Stimulated activated CD8-positive, alpha-beta memory T cell treated with anti-CD3 and anti-CD28 coated beads, Interleukin-4, amount 100 ng/mL, for 4 hours (primary cell): ENCODE data around the gene MEX3D.

Experiments used
- DNase-seq, 2 donors: peaks; one replicate each; pipeline ENCODE4 v3.0.0-alpha.2; 2020; ENCODE audit warnings: low read depth in 2 of 2, low spot score in 1 of 2

Gene MEX3D

GRCh38 chr19:1598777-1599459 lies 30.8 kb upstream of the MEX3D start:
- no peak for DNase-seq

- DNase-seq = no peak
These were observed 25.3 kb upstream of the MEX3D start for GRCh38 chr19:1593501-1593772.

DNA sequence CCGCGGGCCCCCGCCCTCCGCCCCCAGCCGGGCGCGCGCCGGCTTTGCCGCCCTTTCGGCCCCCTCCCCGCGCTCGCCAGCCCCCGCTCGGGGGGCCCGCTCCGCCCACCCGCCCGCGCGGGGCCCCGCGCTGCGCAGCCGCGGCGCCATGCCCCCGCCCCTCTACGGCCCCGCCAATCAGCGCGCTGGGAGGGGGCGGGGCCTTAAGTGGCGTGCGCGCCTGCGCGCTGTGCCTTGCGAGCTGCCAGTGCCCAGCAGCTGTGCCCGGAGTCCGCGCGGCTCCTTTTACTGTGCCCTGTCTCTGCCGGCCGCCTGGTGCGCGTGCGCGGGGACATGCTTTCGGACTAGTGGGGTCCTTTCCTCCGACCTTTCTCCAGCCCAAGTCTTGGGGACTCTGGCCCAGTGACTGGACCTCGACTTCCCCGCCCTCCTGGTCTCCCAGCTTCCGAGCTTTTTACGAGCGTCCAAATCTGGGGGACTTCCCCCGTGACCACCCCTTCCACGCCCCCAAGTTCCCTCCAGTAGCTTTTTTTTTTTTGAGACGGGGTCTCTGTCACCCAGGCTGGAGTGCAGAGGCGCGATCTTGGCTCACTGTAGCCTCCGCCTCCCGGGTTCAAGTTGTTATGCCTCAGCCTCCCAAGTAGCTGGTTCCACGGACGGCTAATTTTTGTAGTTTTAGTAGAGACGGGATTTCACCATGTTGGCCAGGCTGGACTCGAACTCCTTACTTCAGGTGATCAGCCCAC lies 24.8 kb upstream of the MEX3D start, which contains the start of gene MBD3:
Gene MBD3, minus strand, starts transcription at position 111 of the 746 bp plus-strand sequence. CDS start 234 bp downstream, outside the sequence.
- DNase-seq = peak; percentile 64 to 78

DNA sequence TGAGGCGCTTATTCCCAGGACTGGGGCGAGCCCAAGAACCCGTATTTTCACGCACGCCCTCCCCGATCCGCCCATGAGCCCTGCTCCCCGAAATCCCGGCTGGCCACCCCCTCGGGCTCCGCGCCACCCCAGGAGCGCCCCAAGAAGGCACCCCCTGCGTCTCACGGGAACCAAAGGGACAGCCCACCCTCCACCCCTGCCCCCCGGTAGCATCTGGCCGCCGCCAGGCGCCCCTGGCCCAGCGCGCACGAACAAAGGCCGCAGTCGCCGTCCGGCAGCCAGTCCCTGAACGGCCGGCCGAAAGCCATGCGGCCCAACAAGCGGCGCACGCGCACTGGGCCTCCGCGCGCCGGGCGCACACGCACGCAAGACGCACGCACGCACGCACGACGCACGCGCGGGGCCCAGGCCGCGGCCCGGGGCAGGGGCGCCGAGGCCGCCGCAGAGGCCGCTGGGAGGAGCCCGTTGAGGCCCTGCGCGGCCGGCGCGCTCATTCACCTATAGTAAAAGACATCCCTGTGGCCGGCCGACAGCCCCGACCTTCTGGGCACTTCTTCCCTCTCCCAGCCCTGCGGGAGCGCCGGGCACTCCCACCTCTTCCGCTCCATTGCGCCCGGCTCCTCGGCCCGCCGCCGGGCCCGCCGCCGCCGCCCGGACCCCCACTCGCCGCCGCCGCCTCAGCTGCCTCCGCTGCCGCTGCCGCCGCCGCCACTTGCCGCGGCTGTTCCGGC lies 24.1 kb upstream of the MEX3D start:
- peak; percentile 45 to 68 for DNase-seq

DNA sequence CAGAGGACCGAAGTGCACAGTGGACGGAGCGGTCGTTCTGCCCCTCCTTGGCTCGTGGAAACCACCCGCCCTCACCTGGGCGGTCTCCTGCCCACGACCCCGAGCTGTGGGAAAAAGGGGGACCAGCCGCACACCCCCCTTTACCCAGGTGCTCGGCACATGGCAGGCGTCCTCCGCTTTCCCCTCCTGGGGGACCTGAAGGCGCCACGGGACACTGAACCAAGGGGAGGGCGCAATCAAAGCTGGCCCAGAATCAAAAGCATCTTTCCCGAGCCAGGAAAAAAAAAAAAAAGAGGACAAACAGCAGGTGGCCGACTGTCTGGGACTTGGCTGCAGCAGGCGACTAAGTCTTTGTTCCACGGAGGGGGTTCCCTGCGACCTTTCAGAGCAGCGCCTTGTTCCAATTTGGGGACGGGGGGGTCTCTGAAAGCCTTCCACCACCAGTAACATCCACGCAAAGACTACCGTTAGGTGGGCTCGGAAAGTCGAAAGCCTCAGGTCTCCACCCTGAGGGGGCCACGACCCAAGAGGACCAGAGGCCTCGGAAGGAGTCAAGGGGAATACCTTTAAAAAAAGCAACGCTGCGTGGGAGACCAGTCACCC lies 23.4 kb upstream of the MEX3D start:
- no peak for DNase-seq

- DNase-seq = no peak
These were observed 22.7 kb upstream of the MEX3D start for GRCh38 chr19:1590641-1591397.

GRCh38 chr19:1587872-1588271 lies 19.7 kb upstream of the MEX3D start:
- no peak for DNase-seq

- DNase-seq = no peak
These were observed 17.1 kb upstream of the MEX3D start for GRCh38 chr19:1585243-1585580.

DNA sequence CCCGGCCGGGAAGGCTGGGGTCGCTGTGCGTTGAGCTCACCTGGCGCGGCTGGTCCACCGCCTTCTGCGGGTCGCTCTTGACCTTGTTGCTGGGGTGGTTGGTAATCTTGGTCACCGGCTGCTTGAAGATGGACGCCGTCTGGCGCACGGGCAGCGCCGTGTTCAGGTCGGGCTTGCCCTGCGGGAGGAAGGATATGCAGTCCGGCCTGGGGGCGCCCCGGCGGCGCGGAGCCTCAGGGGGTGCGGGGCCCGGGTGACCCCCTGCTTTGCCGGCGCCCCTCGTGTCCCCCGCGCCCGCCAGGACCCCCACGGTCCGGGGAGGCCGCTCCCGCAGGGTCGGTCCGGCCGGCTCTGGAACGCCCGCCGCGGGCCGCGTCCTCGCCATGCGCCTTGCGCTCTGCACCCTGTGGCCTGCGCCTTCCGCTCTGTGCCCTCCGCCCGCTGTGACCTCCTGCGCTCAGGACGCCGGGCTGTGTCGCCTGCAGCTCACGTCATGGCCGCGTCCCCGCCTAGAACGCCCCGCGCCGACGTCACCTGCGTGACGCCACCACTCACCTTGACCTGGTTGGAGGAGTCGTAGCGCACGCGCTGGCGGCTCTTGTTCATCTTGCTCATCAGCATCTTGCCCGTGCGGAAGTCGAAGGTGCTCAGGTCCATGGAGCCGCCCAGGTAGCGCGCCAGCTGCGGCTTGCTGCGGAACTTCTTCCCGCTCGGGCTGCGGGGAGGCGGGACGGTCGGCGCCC lies 16.5 kb upstream of the MEX3D start:
- no peak for DNase-seq

DNA sequence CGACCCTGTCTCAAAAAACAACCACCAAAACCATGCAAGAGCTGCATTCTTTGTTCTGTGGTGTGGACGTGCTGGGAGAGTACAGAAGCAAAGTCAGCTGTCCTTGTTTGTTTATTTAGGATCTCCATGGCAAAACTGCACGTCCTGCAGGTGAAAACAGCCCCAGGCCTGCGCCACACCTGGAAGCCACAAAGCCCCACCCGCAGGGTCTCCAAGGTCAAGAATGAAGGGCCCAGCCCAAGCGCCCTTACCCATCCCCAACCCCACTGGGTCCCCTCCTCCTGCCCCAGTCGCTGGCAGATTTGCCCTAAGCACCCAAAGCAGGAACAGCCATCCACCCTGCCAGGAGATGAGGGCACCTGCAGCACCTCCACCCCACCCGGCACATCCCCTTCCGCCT lies 14.1 kb upstream of the MEX3D start:
- no peak for DNase-seq

GRCh38 chr19:1580957-1581356 lies 12.8 kb upstream of the MEX3D start:
- DNase-seq = no peak

DNA sequence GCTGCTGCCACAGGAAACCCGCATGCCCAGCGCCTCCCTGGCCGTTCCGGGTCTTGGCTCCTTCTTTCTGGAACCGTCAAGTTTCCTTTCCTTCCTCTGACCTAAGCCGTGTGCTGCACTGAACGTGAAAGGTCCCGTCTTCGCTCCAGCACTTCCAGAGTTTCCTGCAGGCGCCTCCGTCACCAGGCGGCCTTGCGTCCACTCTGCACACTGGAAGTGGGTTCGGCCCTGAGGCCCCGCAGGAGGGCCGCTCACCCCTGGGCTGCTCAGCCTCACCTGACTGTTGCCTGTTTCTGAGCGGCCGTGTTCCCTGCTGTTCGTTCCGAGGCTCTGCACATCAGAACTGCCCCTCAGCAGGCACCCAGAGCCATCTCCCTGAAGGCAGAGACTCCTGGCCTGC lies 12.3 kb upstream of the MEX3D start:
- no peak for DNase-seq

- DNase-seq = no peak
These were observed 11.1 kb upstream of the MEX3D start for GRCh38 chr19:1579222-1579621.

GRCh38 chr19:1577929-1578618 lies 9.9 kb upstream of the MEX3D start:
- DNase-seq = no peak

DNA sequence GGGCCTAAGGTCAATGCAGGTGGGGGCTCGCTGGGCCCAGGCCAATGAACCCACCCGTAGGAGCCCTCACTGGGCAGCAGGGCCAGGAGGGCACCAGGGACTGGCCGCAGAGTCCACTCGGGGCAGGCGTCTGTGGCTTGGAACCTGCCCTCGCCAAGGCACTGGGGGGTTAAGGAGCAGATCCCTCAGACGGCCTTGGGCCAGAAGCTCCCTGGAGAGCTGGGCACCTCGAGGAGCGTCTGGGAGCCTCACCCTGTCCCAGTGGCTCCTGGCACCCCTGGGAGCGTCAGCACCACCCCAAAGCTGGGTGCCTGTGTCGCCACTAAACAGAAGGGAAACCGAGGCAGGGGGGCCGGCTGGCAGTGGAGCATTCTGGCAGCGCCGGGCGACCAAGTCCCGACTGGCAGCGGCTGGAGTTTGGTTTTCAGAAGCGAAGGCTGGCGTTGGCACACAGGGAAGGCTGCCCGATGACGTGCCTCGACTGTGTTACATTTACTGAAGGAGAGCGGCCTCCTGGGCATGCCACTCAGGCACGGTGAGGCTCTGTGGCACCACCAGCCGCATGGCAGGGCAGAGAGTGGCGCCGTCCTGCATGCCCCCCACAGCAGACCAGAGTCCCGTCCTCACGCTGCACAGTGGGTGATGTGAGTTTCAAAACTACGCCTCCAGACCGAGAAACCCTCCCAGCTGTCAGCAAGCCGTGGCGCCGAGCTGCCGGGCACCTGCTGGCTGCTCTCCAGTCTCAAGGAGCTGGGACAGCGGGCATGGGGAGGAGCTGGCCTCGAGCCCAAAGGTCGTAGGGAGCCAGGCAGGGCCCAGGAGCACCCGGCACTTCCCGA lies 9.2 kb upstream of the MEX3D start:
- DNase-seq = no peak

DNA sequence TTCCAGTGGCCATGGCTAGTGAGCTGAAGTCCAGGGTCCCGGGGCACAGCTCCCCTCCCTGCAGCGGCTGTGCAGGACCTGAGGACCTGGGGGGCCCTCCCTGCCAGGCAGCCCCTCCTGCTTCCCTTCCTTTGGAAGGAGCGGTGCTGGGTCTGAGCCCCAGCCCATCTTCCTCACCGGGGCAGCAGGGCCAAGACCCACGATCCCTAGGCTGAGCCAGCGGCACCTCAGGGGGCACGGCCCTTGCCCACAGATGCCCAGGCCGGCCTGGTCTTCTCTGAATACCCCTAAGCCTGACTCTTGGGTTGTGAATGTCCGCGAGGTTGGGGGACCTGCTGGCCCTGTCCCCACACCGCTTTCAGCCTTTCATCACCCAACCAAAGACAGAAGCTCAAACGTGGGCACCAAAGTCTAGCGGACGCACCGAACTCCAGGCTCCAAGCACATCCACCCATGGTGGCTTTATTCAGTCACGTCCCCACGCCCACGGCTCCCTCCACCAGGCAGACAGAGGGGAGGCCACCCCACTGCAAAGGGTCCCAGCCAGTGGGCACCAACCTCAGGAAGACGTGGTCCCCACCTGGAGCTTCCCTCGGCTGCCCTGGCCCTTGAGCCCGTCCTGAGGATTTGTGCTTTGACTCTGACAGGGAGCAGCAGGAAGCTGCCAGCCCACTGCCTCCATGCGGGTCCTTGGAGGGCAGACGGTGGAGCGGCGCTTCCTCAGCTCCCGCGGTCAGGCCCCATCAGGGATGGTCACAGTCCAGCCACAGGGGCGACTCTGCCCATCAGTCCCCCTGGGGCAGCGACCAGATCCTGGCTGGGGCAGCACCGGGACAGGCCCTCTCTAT lies 8.3 kb upstream of the MEX3D start:
- no peak for DNase-seq

- no peak for DNase-seq
These were observed 7.5 kb upstream of the MEX3D start for GRCh38 chr19:1575323-1576241.
